Upper lobe of right lung (tissue), 1 donor: ENCODE measurements around the gene NEB. TPM values are rescaled to one million over a fixed set of nuclear protein-coding genes. Genes with fewer than 3 reads are reported as not detected.

Experiments
- ATAC-seq: fragments of 200-7000 bp; cut with Tn5 transposase; one replicate; pipeline ENCODE4 v1.9.1; 2020; ENCODE audit warnings: mild to moderate bottlenecking, moderate library complexity
- DNase-seq: peaks from one replicate; pipeline ENCODE4 v3.0.0-alpha.2; 2020
- H3K27ac ChIP-seq: fragments of 200-600 bp; one replicate; pipeline ENCODE4 v1.8.0; 2022
- H3K27me3 ChIP-seq: fragments of 200-600 bp; one replicate; pipeline ENCODE4 v1.8.0; 2022; ENCODE audit warnings: mild to moderate bottlenecking
- H3K36me3 ChIP-seq: fragments of 200-600 bp; one replicate; pipeline ENCODE4 v1.8.0; 2022
- H3K4me1 ChIP-seq: fragments of 200-600 bp; one replicate; pipeline ENCODE4 v1.8.0; 2022
- H3K4me3 ChIP-seq: fragments of 200-600 bp; one replicate; pipeline ENCODE4 v1.8.0; 2022; ENCODE audit warnings: mild to moderate bottlenecking
- H3K9me3 ChIP-seq: fragments of 200-600 bp; one replicate; pipeline ENCODE4 v1.8.0; 2022
- CTCF ChIP-seq: fragments of 200-600 bp; IDR thresholded peaks from one replicate; pipeline ENCODE4 v1.8.0; 2022; ENCODE audit warnings: antibody characterized with exemption
- intact Hi-C: fragments of 100-400 bp; cut with DNase I; formaldehyde crosslinking; loops from one replicate; pipeline ENCODE4 v1.11.0; 2022
- total RNA-seq: library from RNA; stranded (reverse); fragmentation: NEBNext Ultra II Directional; extraction: Animal tissue kit (Norgen Biotek cat#: 25700); gene quantifications from one replicate; pipeline ENCODE4 v1.2.1, GENCODE V29; 2021
- donor health status: DM: no; HTN: yes; CAD: no; lungs with severe emphysema.

Gene NEB
- total RNA-seq, 1 donor from 2014 or later, result 1.9 TPM

DNA sequence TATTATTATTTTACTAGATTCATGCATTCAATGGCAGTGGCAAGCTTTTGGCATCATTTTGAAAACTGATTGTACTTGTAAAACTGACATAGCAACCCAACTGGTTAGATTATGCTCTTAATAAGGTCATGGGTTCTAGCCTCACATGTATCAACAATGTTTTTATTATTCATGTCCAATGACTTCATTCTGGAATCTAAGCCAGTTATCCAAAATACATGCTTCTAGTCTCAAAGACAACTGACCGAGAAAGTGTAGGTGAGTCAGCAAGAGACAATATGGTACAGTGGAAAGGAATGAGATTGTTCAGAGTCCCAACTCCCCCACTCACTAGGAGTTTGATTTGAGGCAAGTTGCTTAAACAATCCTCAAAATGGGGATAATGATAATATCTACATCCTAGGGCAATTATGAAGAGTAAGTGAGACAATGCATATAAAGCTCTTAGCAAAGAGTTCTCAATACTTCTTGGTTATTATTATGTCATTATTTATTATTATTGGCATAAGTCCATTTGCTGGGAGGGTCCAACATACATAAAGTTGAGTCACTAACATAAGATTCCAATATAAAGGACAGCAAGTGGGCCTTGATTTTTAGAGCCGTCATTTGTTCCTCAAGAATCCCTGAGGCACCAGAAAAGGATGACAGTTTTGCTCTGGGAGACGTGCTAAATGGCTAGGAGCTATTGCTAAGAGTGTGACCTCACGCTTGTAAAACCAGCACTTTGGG, 99.4 kb downstream of the NEB start:
- no peak for ATAC-seq
- no peak for DNase-seq
- H3K4me3 ChIP-seq, result no peak overlapping the region
- TF ChIP-seq CTCF, result no peak
- intact Hi-C loops, result no loop called here
- no peak overlapping the region for H3K27ac ChIP-seq
- no peaks in the 10 kb centered on the region for H3K27me3 ChIP-seq
- H3K36me3 ChIP-seq, result no peaks in the 10 kb centered on the region
- H3K4me1 ChIP-seq, result peaks cover 20% of the 10 kb centered on the region
- no peaks in the 10 kb centered on the region for H3K9me3 ChIP-seq

GRCh38 chr2:151632993-151633565, 101.2 kb downstream of the NEB start:
- Histone ChIP-seq H3K4me3 (no peak overlapping the region), H3K27me3 (no peaks in the 10 kb centered on the region), H3K36me3 (no peaks in the 10 kb centered on the region), H3K4me1 (peaks cover 15% of the 10 kb centered on the region), H3K27ac (no peak overlapping the region), H3K9me3 (no peaks in the 10 kb centered on the region)
- no peak for ATAC-seq
- DNase-seq, result no peak
- peak; percentile 45 for TF ChIP-seq CTCF
- intact Hi-C loops, result no loop called here

- ATAC-seq, result no peak
- no peak overlapping the region for H3K27ac ChIP-seq
- no peaks in the 10 kb centered on the region for H3K36me3 ChIP-seq
- H3K27me3 ChIP-seq, result no peaks in the 10 kb centered on the region
- intact Hi-C loops, result no loop called here
- TF ChIP-seq CTCF, result no peak
- no peaks in the 10 kb centered on the region for H3K9me3 ChIP-seq
- no peak overlapping the region for H3K4me3 ChIP-seq
- no peaks in the 10 kb centered on the region for H3K4me1 ChIP-seq
- DNase-seq, result no peak
These were observed 103.9 kb downstream of the NEB start for GRCh38 chr2:151630372-151630771.

- H3K27me3 ChIP-seq, result no peaks in the 10 kb centered on the region
These were observed 106.9 kb downstream of the NEB start for GRCh38 chr2:151627353-151627752.

GRCh38 chr2:151624271-151624670, 110.0 kb downstream of the NEB start:
- DNase-seq (no peak), ATAC-seq (no peak)
- H3K4me3 ChIP-seq, result no peak overlapping the region
- no peaks in the 10 kb centered on the region for H3K36me3 ChIP-seq
- H3K4me1 ChIP-seq, result no peaks in the 10 kb centered on the region
- no peak overlapping the region for H3K27ac ChIP-seq
- H3K27me3 ChIP-seq, result no peaks in the 10 kb centered on the region
- no peak for TF ChIP-seq CTCF
- no peaks in the 10 kb centered on the region for H3K9me3 ChIP-seq
- intact Hi-C loops, result no loop called here

More at GRCh38 chr2:151627353-151627752, 106.9 kb downstream of the NEB start:
- no peaks in the 10 kb centered on the region for H3K9me3 ChIP-seq
- ATAC-seq (no peak), DNase-seq (no peak)
- intact Hi-C loops, result no loop called here
- H3K36me3 ChIP-seq, result no peaks in the 10 kb centered on the region
- no peak overlapping the region for H3K4me3 ChIP-seq
- TF ChIP-seq CTCF, result no peak
- no peak overlapping the region for H3K27ac ChIP-seq
- H3K4me1 ChIP-seq, result no peaks in the 10 kb centered on the region
